ENCODE data around the gene CCL1. TPM values are rescaled to one million over a fixed set of nuclear protein-coding genes. Genes with fewer than 3 reads are reported as not detected.

The CCL1 gene
- total and polyA plus RNA-seq, 2 of the 4 experiments (the other 2 are of a cell fraction) = not detected

DNA sequence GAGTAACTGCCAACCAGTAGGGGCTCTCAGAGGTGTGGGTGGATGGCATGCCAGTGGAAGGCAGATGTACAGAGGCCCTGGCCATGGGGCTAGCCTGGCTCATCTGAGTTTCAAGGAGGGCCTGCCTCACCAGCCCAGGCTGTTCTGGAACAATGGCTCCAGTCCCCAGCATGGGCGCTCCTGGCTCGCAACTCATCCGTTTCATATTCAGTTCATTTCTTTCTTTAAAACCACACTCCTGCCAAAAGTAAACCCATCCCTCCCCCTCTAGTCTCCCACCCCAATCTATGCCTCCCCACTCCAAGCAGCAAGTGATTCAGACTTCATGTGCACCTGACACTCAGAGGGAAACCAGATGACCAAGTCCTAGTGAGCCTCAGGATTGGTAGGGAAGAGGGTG, 4.4 kb downstream of the CCL1 start:
- ATAC-seq (ENCODE audit: low read depth) (no peak), DNase-seq (no peak)
- Histone ChIP-seq H2BK120ac (ENCODE audit: low read depth, low read length) (no peak overlapping the region), H2AFZ (replicated peaks; ENCODE audit: low read length, poor library complexity) (no peak overlapping the region), H4K91ac (ENCODE audit: insufficient read depth, low read depth, low read length) (no peak overlapping the region), H3K23ac (ENCODE audit: low read depth, low read length) (no peak overlapping the region), H3K4me2 (ENCODE audit: low read depth, low read length) (no peak overlapping the region), H3K4me1 (ENCODE audit: control insufficient read depth, insufficient read depth, low read length) (peaks cover 6% of the 10 kb centered on the region), H3K27ac (ENCODE audit: insufficient read depth, low read length) (no peak overlapping the region), H3K9ac (ENCODE audit: low read depth, low read length) (no peak overlapping the region), H4K5ac (ENCODE audit: low read depth, low read length) (no peak overlapping the region), H2BK15ac (ENCODE audit: low read depth, low read length) (no peak overlapping the region; the same call in 2 of the 3 replicates), H3K4me3 (ENCODE audit: insufficient read depth, low read depth, low read length) (no peak overlapping the region), H3K36me3 (ENCODE audit: control insufficient read depth, insufficient read depth, low read length) (no peaks in the 10 kb centered on the region), H3K56ac (ENCODE audit: extremely low read depth, insufficient read depth, low read length) (no peak overlapping the region), H2BK5ac (ENCODE audit: low read depth, low read length, poor library complexity, severe bottlenecking) (no peak overlapping the region), H3K4ac (ENCODE audit: low read depth, low read length) (no peak overlapping the region), H3K18ac (ENCODE audit: low read depth, low read length) (no peak overlapping the region), H2BK20ac (ENCODE audit: low read depth, low read length) (no peak overlapping the region), H4K8ac (ENCODE audit: low read depth in 2 of 2, low read length in 2 of 2) (no peak overlapping the region), H3K9me3 (ENCODE audit: control insufficient read depth, insufficient read depth, low read length) (peaks cover 2% of the 10 kb centered on the region), H3K14ac (replicated peaks; ENCODE audit: low read depth, low read length) (no peak overlapping the region), H3K9me1 (ENCODE audit: insufficient read depth, low read length) (no peaks in the 10 kb centered on the region), H2AK9ac (replicated peaks; ENCODE audit: low read depth, low read length, poor library complexity) (no peak overlapping the region), H3K79me1 (ENCODE audit: low read depth in 1 of 2, low read length in 2 of 2) (no peaks in the 10 kb centered on the region), H4K20me1 (ENCODE audit: insufficient read depth, low read length) (no peaks in the 10 kb centered on the region), H2AK5ac (ENCODE audit: low read depth, low read length) (no peak overlapping the region), H3K27me3 (ENCODE audit: control insufficient read depth, insufficient read depth, low read length) (peaks cover 3% of the 10 kb centered on the region; the same call in 1 of the 2 replicates)
- ChIA-PET POLR2A (ENCODE audit: unreplicated experiment) (no interaction called here), CTCF (no interaction called here)
- TF ChIP-seq MXI1 (IDR thresholded peaks at IDR 0.05; ENCODE audit: borderline replicate concordance, low read depth, low read length) (no peak), MAFK (IDR thresholded peaks at IDR 0.05; ENCODE audit: low read depth, low read length) (no peak), RFX5 (IDR thresholded peaks at IDR 0.05; ENCODE audit: low read depth, low read length) (no peak), SMC3 (IDR thresholded peaks at IDR 0.05; ENCODE audit: low read depth, low read length) (no peak), RCOR1 (IDR thresholded peaks at IDR 0.05; ENCODE audit: insufficient replicate concordance, low read length) (no peak), NFE2L2 (IDR thresholded peaks at IDR 0.05; ENCODE audit: low read depth, low read length) (no peak), BHLHE40 (IDR thresholded peaks at IDR 0.05; ENCODE audit: low read depth, low read length) (no peak), MAZ (IDR thresholded peaks at IDR 0.05; ENCODE audit: borderline replicate concordance, low read depth, low read length) (no peak), FOS (IDR thresholded peaks at IDR 0.05; ENCODE audit: low read depth, low read length) (no peak), RAD21 (IDR thresholded peaks at IDR 0.05; ENCODE audit: low read length) (no peak)
- TF ChIP-seq, protein P1, sequence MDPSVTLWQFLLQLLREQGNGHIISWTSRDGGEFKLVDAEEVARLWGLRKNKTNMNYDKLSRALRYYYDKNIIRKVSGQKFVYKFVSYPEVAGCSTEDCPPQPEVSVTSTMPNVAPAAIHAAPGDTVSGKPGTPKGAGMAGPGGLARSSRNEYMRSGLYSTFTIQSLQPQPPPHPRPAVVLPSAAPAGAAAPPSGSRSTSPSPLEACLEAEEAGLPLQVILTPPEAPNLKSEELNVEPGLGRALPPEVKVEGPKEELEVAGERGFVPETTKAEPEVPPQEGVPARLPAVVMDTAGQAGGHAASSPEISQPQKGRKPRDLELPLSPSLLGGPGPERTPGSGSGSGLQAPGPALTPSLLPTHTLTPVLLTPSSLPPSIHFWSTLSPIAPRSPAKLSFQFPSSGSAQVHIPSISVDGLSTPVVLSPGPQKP (IDR thresholded peaks at IDR 0.05; ENCODE audit: borderline replicate concordance, low read depth, low read length) = no peak
- TF ChIP-seq, protein P2, sequence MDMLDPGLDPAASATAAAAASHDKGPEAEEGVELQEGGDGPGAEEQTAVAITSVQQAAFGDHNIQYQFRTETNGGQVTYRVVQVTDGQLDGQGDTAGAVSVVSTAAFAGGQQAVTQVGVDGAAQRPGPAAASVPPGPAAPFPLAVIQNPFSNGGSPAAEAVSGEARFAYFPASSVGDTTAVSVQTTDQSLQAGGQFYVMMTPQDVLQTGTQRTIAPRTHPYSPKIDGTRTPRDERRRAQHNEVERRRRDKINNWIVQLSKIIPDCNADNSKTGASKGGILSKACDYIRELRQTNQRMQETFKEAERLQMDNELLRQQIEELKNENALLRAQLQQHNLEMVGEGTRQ (IDR thresholded peaks at IDR 0.05; ENCODE audit: low read depth, low read length) = no peak
- in situ Hi-C loops (cut with MboI; ENCODE audit: low sequenced_read_pairs) (loop anchor here (5.0 kb wide), 1 partner anchor 51 kb away; no protein-coding TSS in a partner anchor), intact Hi-C loops (cut with micrococcal nuclease) (no loop called here), dilution Hi-C loops (cut with HindIII; ENCODE audit: low sequenced_read_pairs, unreplicated experiment) (no loop called here)
- 100% methylated on average over 3 of the region's 3 CpGs; no CpG with 5 or more reads in 1 of the 2 experiments for WGBS, 2 experiments (ENCODE audit: extremely low coverage in 2 of 2, insufficient read length in 1 of 2)
- no TSS peak for BruUV-seq (replicated peaks)

Measured in IMR-90 (cell line).